Stimulated activated naive B cell treated with anti-CD40 and anti-IgM and Interleukin-4, amounts not matched to agents 10 μg/mL and 1 μg/mL and 100 μg/mL, for 72 hours (primary cell): ENCODE data around the gene RAD51.
A peak's percentile ranks its signal among the peaks of the same experiment; 100 is the strongest.

ENCODE experiments used
- ATAC-seq, 2 donors: fragments of 150-1000 bp; cut with Tn5 transposase; replicated peaks; 2 replicates each; pipeline ENCODE4 v1.10.0; 2021; ENCODE audit warnings: moderate library complexity in 1 of 2
- DNase-seq: peaks from one replicate; pipeline ENCODE4 v3.0.0; 2021
- H3K27ac Mint-ChIP-seq: one replicate; pipeline ENCODE4 v1.8.0; 2022; ENCODE audit warnings: mild to moderate bottlenecking, mixed read lengths
- H3K27me3 Mint-ChIP-seq, 2 donors: one replicate each; pipeline ENCODE4 v1.8.0; 2022; ENCODE audit warnings: mixed read lengths in 2 of 2
- H3K36me3 Mint-ChIP-seq, 2 donors: one replicate each; pipeline ENCODE4 v1.8.0; 2022; ENCODE audit warnings: mixed read lengths in 2 of 2, mild to moderate bottlenecking in 1 of 2
- H3K4me1 Mint-ChIP-seq, 2 donors: one replicate each; pipeline ENCODE4 v1.8.0; 2022; ENCODE audit warnings: mixed read lengths in 2 of 2, mild to moderate bottlenecking in 1 of 2
- H3K4me3 Mint-ChIP-seq, 2 donors: one replicate each; pipeline ENCODE4 v1.8.0; 2022; ENCODE audit warnings: mild to moderate bottlenecking in 2 of 2, mixed read lengths in 2 of 2, moderate library complexity in 1 of 2
- H3K9me3 Mint-ChIP-seq, 2 donors: one replicate each; pipeline ENCODE4 v1.8.0; 2022; ENCODE audit warnings: mixed read lengths in 2 of 2, mild to moderate bottlenecking in 1 of 2

Gene RAD51

GRCh38 chr15:40743485-40743901 is 48.5 kb downstream of the RAD51 start:
- Mint-ChIP-seq H3K36me3 (peaks cover 31 to 43% of the 10 kb centered on the region in 2 donors), H3K27me3 (no peaks in the 10 kb centered on the region), H3K27ac (no peak overlapping the region), H3K4me3 (no peak overlapping the region), H3K4me1 (peaks cover 0 to 4% of the 10 kb centered on the region in 2 donors), H3K9me3 (no peaks in the 10 kb centered on the region)
- DNase-seq, result no peak
- no peak for ATAC-seq

GRCh38 chr15:40743921-40744814 is 49.2 kb downstream of the RAD51 start:
- peaks cover 29 to 43% of the 10 kb centered on the region in 2 donors for H3K36me3 Mint-ChIP-seq
- peaks cover 0 to 4% of the 10 kb centered on the region in 2 donors for H3K4me1 Mint-ChIP-seq
- H3K27ac Mint-ChIP-seq, result no peak overlapping the region
- no peak for DNase-seq
- H3K9me3 Mint-ChIP-seq, result no peaks in the 10 kb centered on the region
- H3K27me3 Mint-ChIP-seq, result no peaks in the 10 kb centered on the region
- no peak for ATAC-seq
- H3K4me3 Mint-ChIP-seq, result no peak overlapping the region

GRCh38 chr15:40744815-40745152 is 49.8 kb downstream of the RAD51 start:
- Mint-ChIP-seq H3K4me1 (peaks cover 0 to 4% of the 10 kb centered on the region in 2 donors), H3K27ac (no peak overlapping the region), H3K4me3 (no peak overlapping the region), H3K9me3 (no peaks in the 10 kb centered on the region), H3K36me3 (peaks cover 32 to 48% of the 10 kb centered on the region in 2 donors), H3K27me3 (no peaks in the 10 kb centered on the region)
- no peak for ATAC-seq
- no peak for DNase-seq

- DNase-seq (no peak), ATAC-seq (no peak)
- H3K27ac Mint-ChIP-seq, result peak overlapping the region; percentile 83
- peaks cover 41 to 54% of the 10 kb centered on the region in 2 donors for H3K36me3 Mint-ChIP-seq
- no peaks in the 10 kb centered on the region for H3K27me3 Mint-ChIP-seq
- H3K9me3 Mint-ChIP-seq, result no peaks in the 10 kb centered on the region
- H3K4me3 Mint-ChIP-seq, result no peak overlapping the region
- H3K4me1 Mint-ChIP-seq, result peaks cover 0 to 4% of the 10 kb centered on the region in 2 donors
Measured at GRCh38 chr15:40746916-40747418, 52.0 kb downstream of the RAD51 start.

DNA sequence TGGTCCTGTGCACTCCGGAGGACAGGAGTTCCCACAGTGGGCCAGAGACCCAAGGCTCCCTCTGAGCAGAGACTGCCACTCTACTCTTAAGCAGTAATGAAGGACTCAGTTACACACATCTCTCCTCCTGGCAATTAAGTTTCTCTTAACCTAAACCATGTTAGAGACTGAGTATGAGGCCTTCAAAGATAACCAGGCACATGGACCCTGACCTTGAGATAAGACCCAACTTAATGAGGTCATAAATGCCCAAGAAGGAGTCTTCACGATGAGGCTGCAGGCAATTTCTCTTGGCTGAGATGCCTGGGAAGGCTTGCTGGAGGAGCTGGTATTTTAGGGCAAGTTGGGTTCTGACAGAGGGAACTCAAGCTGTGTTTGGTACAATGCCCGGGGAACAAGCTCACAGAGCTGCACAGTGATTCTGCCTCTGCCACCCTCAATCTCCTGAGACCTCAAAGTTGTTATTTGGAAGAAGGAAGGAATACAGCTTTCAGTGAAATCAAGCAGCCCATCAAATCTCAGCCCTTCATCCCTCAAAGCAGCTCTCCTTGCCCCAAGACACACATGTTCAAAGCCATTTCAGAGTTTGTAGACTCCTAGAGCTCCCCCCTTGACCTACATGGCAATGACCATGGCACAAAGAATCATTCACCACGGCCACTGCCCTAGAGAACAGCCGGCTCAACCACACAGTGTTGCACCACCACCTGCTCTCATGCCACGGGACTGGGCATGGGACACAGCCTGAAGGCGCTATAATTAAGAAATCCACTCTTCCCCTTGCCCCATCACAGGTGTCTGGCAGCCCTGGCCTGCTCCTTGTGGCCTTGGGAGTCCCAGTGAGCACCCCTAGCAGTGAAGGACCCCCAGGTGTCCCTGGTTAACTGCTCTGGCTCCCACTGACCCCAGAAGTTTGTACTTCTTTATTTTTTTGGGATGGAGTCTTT is 53.0 kb downstream of the RAD51 start:
- no peak for DNase-seq
- no peaks in the 10 kb centered on the region for H3K9me3 Mint-ChIP-seq
- ATAC-seq, result no peak
- peaks cover 7 to 8% of the 10 kb centered on the region in 2 donors for H3K4me1 Mint-ChIP-seq
- H3K4me3 Mint-ChIP-seq, result no peak overlapping the region
- peak overlapping the region; percentile 83 for H3K27ac Mint-ChIP-seq
- no peaks in the 10 kb centered on the region for H3K27me3 Mint-ChIP-seq
- peaks cover 41 to 57% of the 10 kb centered on the region in 2 donors for H3K36me3 Mint-ChIP-seq

DNA sequence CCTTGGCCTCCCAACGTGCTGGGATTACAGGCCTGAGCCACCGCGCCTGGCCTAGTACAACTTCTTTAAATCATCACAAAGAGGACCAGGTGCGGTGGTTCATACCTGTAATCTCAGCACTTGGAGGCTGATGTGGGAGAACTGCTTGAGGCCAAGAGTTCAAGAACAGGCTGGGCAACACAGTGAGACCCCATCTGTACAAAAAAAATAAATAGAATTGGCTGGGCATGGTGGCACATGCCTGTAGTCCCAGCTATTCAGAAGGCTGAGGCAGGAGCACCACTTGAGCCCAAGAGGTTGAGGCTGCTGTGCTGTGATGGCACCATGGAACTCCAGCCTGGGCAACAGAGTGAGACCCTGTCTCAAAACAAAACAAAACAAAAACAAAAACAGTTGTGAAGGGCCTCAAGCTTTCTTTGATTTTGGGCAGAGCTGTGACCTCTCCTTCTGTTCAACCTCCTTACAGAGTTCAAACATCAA is 54.2 kb downstream of the RAD51 start:
- ATAC-seq (no peak), DNase-seq (no peak)
- Mint-ChIP-seq H3K36me3 (peaks cover 32 to 48% of the 10 kb centered on the region in 2 donors), H3K4me3 (no peak overlapping the region), H3K27me3 (no peaks in the 10 kb centered on the region), H3K27ac (no peak overlapping the region), H3K9me3 (no peaks in the 10 kb centered on the region), H3K4me1 (peaks cover 12 to 20% of the 10 kb centered on the region in 2 donors)

GRCh38 chr15:40750885-40751284 is 55.9 kb downstream of the RAD51 start:
- H3K27ac Mint-ChIP-seq, result no peak overlapping the region
- H3K4me3 Mint-ChIP-seq, result no peak overlapping the region
- DNase-seq (no peak), ATAC-seq (no peak)
- H3K4me1 Mint-ChIP-seq, result peaks cover 14 to 34% of the 10 kb centered on the region in 2 donors
- H3K9me3 Mint-ChIP-seq, result no peaks in the 10 kb centered on the region
- no peaks in the 10 kb centered on the region for H3K27me3 Mint-ChIP-seq
- peaks cover 24 to 39% of the 10 kb centered on the region in 2 donors for H3K36me3 Mint-ChIP-seq

- Mint-ChIP-seq H3K9me3 (no peaks in the 10 kb centered on the region), H3K36me3 (peaks cover 23 to 38% of the 10 kb centered on the region in 2 donors), H3K27me3 (no peaks in the 10 kb centered on the region), H3K4me1 (peaks cover 15 to 37% of the 10 kb centered on the region in 2 donors), H3K27ac (no peak overlapping the region), H3K4me3 (no peak overlapping the region)
- no peak for DNase-seq
- no peak for ATAC-seq
Measured at GRCh38 chr15:40751745-40752144, 56.8 kb downstream of the RAD51 start.

GRCh38 chr15:40754574-40754882 is 59.6 kb downstream of the RAD51 start:
- peak overlapping the region; percentile 98 for H3K27ac Mint-ChIP-seq
- peaks cover 18 to 39% of the 10 kb centered on the region in 2 donors for H3K4me1 Mint-ChIP-seq
- DNase-seq (no peak), ATAC-seq (peak; percentile 8 to 13)
- H3K4me3 Mint-ChIP-seq, result peak overlapping the region; percentile 97 to 99
- H3K27me3 Mint-ChIP-seq, result no peaks in the 10 kb centered on the region
- no peaks in the 10 kb centered on the region for H3K9me3 Mint-ChIP-seq
- peaks cover 19 to 28% of the 10 kb centered on the region in 2 donors for H3K36me3 Mint-ChIP-seq

GRCh38 chr15:40754883-40755811 is 60.2 kb downstream of the RAD51 start, which contains the start of gene RMDN3:
Gene RMDN3 (minus strand): TSS chr15:40755254. CDS start chr15:40754783, 471 bp downstream.
- H3K27ac Mint-ChIP-seq, result peak within 1 kb of the TSS; percentile 98
- peaks cover 18 to 39% of the 10 kb centered on the region in 2 donors for H3K4me1 Mint-ChIP-seq
- H3K36me3 Mint-ChIP-seq, result peaks cover 18 to 24% of the 10 kb centered on the region in 2 donors
- DNase-seq, result peak; percentile 88
- peak; percentile 93 to 94 for ATAC-seq
- no peaks in the 10 kb centered on the region for H3K27me3 Mint-ChIP-seq
- H3K9me3 Mint-ChIP-seq, result no peaks in the 10 kb centered on the region
- peak within 1 kb of the TSS; percentile 97 to 99 for H3K4me3 Mint-ChIP-seq

DNA sequence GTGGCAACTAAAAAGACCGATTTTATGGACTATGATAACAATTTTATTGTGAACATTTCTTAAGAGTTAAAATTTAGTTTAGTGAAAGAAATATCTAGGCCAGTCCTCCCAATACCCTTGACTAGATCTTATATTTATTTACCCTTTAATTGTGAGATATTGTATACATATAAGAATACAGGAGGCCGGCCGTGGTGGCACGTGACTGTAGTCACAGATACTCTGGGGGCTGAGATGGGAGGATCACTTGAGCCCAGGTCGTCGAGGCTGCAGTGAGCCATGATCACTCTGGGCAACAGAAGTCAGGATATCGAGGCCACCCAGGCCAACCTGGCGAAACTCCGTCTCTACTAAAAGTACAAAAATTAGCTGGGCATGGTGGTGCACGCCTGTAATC is 60.8 kb downstream of the RAD51 start:
- Mint-ChIP-seq H3K27ac (peak overlapping the region; percentile 98), H3K9me3 (no peaks in the 10 kb centered on the region), H3K4me3 (peak overlapping the region; percentile 97 to 99), H3K36me3 (peaks cover 15 to 19% of the 10 kb centered on the region in 2 donors), H3K4me1 (peaks cover 18 to 39% of the 10 kb centered on the region in 2 donors), H3K27me3 (no peaks in the 10 kb centered on the region)
- DNase-seq, result no peak
- ATAC-seq, result no peak

GRCh38 chr15:40756938-40757337 is 62.0 kb downstream of the RAD51 start:
- DNase-seq (no peak), ATAC-seq (no peak)
- no peaks in the 10 kb centered on the region for H3K9me3 Mint-ChIP-seq
- H3K36me3 Mint-ChIP-seq, result peaks cover 5 to 9% of the 10 kb centered on the region in 2 donors
- H3K4me3 Mint-ChIP-seq, result peak overlapping the region in 1 of 2 donors; percentile 51
- no peaks in the 10 kb centered on the region for H3K27me3 Mint-ChIP-seq
- H3K4me1 Mint-ChIP-seq, result peaks cover 18 to 39% of the 10 kb centered on the region in 2 donors
- peak overlapping the region; percentile 14 for H3K27ac Mint-ChIP-seq

DNA sequence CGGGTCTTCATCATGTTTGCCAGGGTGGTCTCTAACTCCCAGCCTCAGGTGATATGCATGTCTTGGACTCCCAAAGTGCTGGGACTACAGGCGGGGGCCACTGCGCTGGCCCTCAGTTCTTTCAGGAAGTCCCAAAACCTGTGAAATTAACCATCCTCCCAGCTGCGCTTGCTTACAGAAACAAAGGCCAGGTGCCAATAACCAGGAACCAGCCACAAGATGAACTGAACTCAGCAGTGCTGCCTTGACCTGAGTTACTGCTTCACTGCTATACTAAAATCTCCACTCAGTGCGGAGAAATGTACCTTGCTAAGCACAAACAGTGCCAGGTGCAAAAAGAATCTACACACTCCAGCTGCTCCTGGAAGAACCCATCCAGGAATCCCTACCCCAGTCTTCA is 65.0 kb downstream of the RAD51 start:
- DNase-seq, result no peak
- no peaks in the 10 kb centered on the region for H3K9me3 Mint-ChIP-seq
- no peak for ATAC-seq
- H3K36me3 Mint-ChIP-seq, result no peaks in the 10 kb centered on the region
- peaks cover 15 to 37% of the 10 kb centered on the region in 2 donors for H3K4me1 Mint-ChIP-seq
- H3K4me3 Mint-ChIP-seq, result no peak overlapping the region
- no peak overlapping the region for H3K27ac Mint-ChIP-seq
- H3K27me3 Mint-ChIP-seq, result no peaks in the 10 kb centered on the region
